H9 (cell line): ENCODE measurements around the gene EPHX1. TPM values are rescaled to one million over a fixed set of nuclear protein-coding genes. Genes with fewer than 3 reads are reported as not detected.
"Not testable (repeated sequence)": the region's sequence is repeated elsewhere in the genome, so short reads cannot be mapped to it uniquely, and the experiment has no call there.

Experiments used
- DNase-seq: peaks from one replicate; pipeline ENCODE4 v3.0.0-alpha.2; 2017
- H2AFZ ChIP-seq: one replicate; pipeline ENCODE4 v1.6.1; 2013; ENCODE audit warnings: mild to moderate bottlenecking, low read length, control low read depth, moderate library complexity
- H2AK5ac ChIP-seq: 2 replicates; pipeline ENCODE4 v1.6.1; 2013; ENCODE audit warnings: low read length, control low read depth, mixed read lengths; ENCODE audit not compliant: insufficient read length
- H2BK120ac ChIP-seq: one replicate; pipeline ENCODE4 v1.6.1; 2013; ENCODE audit warnings: low read depth, mild to moderate bottlenecking, low read length, control low read depth, inconsistent platforms; ENCODE audit not compliant: poor library complexity, severe bottlenecking
- H2BK12ac ChIP-seq: 2 replicates; pipeline ENCODE4 v1.6.1; 2013; ENCODE audit warnings: low read length, control low read depth, mixed read lengths, low read depth; ENCODE audit not compliant: insufficient read length
- H2BK15ac ChIP-seq: 2 replicates; pipeline ENCODE4 v1.6.1; 2013; ENCODE audit warnings: low read depth, low read length, control low read depth
- H2BK20ac ChIP-seq: one replicate; pipeline ENCODE4 v1.6.1; 2013; ENCODE audit warnings: low read depth, mild to moderate bottlenecking, low read length, control low read depth, inconsistent platforms; ENCODE audit not compliant: poor library complexity, severe bottlenecking
- H2BK5ac ChIP-seq: 2 replicates; pipeline ENCODE4 v1.6.1; 2013; ENCODE audit warnings: low read length, control low read depth, mixed read lengths; ENCODE audit not compliant: insufficient read length
- H3K14ac ChIP-seq: 2 replicates; pipeline ENCODE4 v1.6.1; 2013; ENCODE audit warnings: low read length, control low read depth; ENCODE audit not compliant: insufficient read depth
- H3K18ac ChIP-seq: 2 replicates; pipeline ENCODE4 v1.6.1; 2013; ENCODE audit warnings: low read depth, mild to moderate bottlenecking, mixed read lengths, low read length, control low read depth; ENCODE audit not compliant: insufficient read length
- H3K23ac ChIP-seq: 2 replicates; pipeline ENCODE4 v1.6.1; 2013; ENCODE audit warnings: low read length, control low read depth, mixed read lengths, low read depth; ENCODE audit not compliant: insufficient read length
- H3K23me2 ChIP-seq: 2 replicates; pipeline ENCODE4 v1.6.1; 2013; ENCODE audit warnings: low read depth, mild to moderate bottlenecking, mixed read lengths, low read length, control low read depth; ENCODE audit not compliant: insufficient read length, poor library complexity, severe bottlenecking
- H3K27ac ChIP-seq: 2 replicates; pipeline ENCODE4 v1.5.1; 2013; ENCODE audit warnings: low read length, control low read depth, mixed read lengths, low read depth; ENCODE audit not compliant: insufficient read length
- H3K27me3 ChIP-seq: 2 replicates; pipeline ENCODE4 v1.6.1; 2013; ENCODE audit warnings: low read length, control low read depth, inconsistent platforms; ENCODE audit not compliant: insufficient read depth
- H3K4ac ChIP-seq: 2 replicates; pipeline ENCODE4 v1.6.1; 2013; ENCODE audit warnings: low read depth, mild to moderate bottlenecking, control low read depth, inconsistent platforms, low read length, moderate library complexity
- H3K4me1 ChIP-seq: 2 replicates; pipeline ENCODE4 v1.6.1; 2013; ENCODE audit warnings: low read length, control low read depth, inconsistent platforms; ENCODE audit not compliant: insufficient read depth
- H3K4me2 ChIP-seq: 2 replicates; pipeline ENCODE4 v1.6.1; 2013; ENCODE audit warnings: low read length, control low read depth, mixed read lengths; ENCODE audit not compliant: insufficient read length, insufficient read depth
- H3K56ac ChIP-seq: 2 replicates; pipeline ENCODE4 v1.6.1; 2013; ENCODE audit warnings: low read depth, mild to moderate bottlenecking, mixed read lengths, low read length, control low read depth; ENCODE audit not compliant: insufficient read length
- H3K79me1 ChIP-seq: 2 replicates; pipeline ENCODE4 v1.6.1; 2013; ENCODE audit warnings: low read depth, mild to moderate bottlenecking, moderate library complexity, low read length, control low read depth, inconsistent platforms; ENCODE audit not compliant: insufficient read depth, poor library complexity, severe bottlenecking
- H3K79me2 ChIP-seq: 2 replicates; pipeline ENCODE4 v1.6.1; 2013; ENCODE audit warnings: low read length, control low read depth, inconsistent platforms; ENCODE audit not compliant: insufficient read depth
- H3K9ac ChIP-seq: 2 replicates; pipeline ENCODE4 v1.6.1; 2013; ENCODE audit warnings: low read length, control low read depth, mixed read lengths; ENCODE audit not compliant: insufficient read length; ENCODE audit errors: extremely low read depth
- H3K9me3 ChIP-seq: one replicate; pipeline ENCODE4 v1.6.1; 2013; ENCODE audit warnings: low read depth, low read length, inconsistent platforms; ENCODE audit not compliant: control insufficient read depth
- H3T11ph ChIP-seq: one replicate; pipeline ENCODE4 v1.6.1; 2013; ENCODE audit warnings: mild to moderate bottlenecking, low read length, control low read depth, inconsistent platforms
- H4K20me1 ChIP-seq: one replicate; pipeline ENCODE4 v1.6.1; 2013; ENCODE audit not compliant: control insufficient read depth, insufficient read length, insufficient read depth
- H4K5ac ChIP-seq: 2 replicates; pipeline ENCODE4 v1.6.1; 2013; ENCODE audit warnings: low read depth, mild to moderate bottlenecking, mixed read lengths, low read length, control low read depth; ENCODE audit not compliant: insufficient read length
- H4K8ac ChIP-seq: replicated peaks from 2 replicates; pipeline ENCODE4 v1.6.1; 2013; ENCODE audit warnings: low read length, control low read depth, mixed read lengths, low read depth; ENCODE audit not compliant: insufficient read length
- H4K91ac ChIP-seq: 2 replicates; pipeline ENCODE4 v1.6.1; 2013; ENCODE audit warnings: low read depth, mild to moderate bottlenecking, moderate library complexity, mixed read lengths, low read length, control low read depth; ENCODE audit not compliant: insufficient read length
- H3K27ac Mint-ChIP-seq, 3 experiments: 2 replicates in 2 of 3; 3 replicates in 1 of 3; pipeline ENCODE4 v1.8.0; 2020 to 2021; ENCODE audit warnings: mixed read lengths in 3 of 3, mild to moderate bottlenecking in 1 of 3, moderate library complexity in 1 of 3
- H3K27me3 Mint-ChIP-seq: 2 replicates; pipeline ENCODE4 v1.8.0; 2021; ENCODE audit warnings: low read depth, mild to moderate bottlenecking, moderate library complexity, mixed read lengths
- H3K36me3 Mint-ChIP-seq, 3 experiments: 2 replicates in 2 of 3; 3 replicates in 1 of 3; pipeline ENCODE4 v1.8.0; 2020 to 2021; ENCODE audit warnings: low read depth in 3 of 3, mixed read lengths in 3 of 3; ENCODE audit not compliant: insufficient read depth in 1 of 3
- H3K4me1 Mint-ChIP-seq, 2 experiments: 2 replicates each; pipeline ENCODE4 v1.8.0; 2020; ENCODE audit warnings: mixed read lengths in 2 of 2
- H3K4me3 Mint-ChIP-seq, 2 experiments: 2 replicates in 1 of 2; 3 replicates in 1 of 2; pipeline ENCODE4 v1.8.0; 2020 to 2021; ENCODE audit warnings: mild to moderate bottlenecking in 2 of 2, mixed read lengths in 2 of 2, moderate library complexity in 1 of 2
- H3K9me3 Mint-ChIP-seq, 2 experiments: 2 replicates in 1 of 2; 3 replicates in 1 of 2; pipeline ENCODE4 v1.8.0; 2020; ENCODE audit warnings: mild to moderate bottlenecking in 2 of 2, mixed read lengths in 2 of 2, moderate library complexity in 1 of 2
- CTCF ChIP-seq: fragments of 200-600 bp; sonication (generic); conservative IDR thresholded peaks from 3 replicates; pipeline ENCODE4 v1.8.0; 2021; ENCODE audit warnings: antibody characterized with exemption, mild to moderate bottlenecking
- WGBS: extraction: QIAGEN DNeasy Blood & Tissue Kit; methylation state at CpG from one replicate; pipeline ENCODE4 v1.1.7; 2013; ENCODE audit warnings: missing lambda C conversion rate, low lambda C conversion rate, mixed read lengths; ENCODE audit not compliant: insufficient read length; ENCODE audit errors: extremely low coverage; 5-methylcytosine and 5-hydroxymethylcytosine counted together
- total RNA-seq: library from RNA; stranded (reverse); gene quantifications from 2 replicates; pipeline ENCODE4 v1.2.1, GENCODE V29; 2021

The EPHX1 gene
- total RNA-seq, 1 experiment from 2014 or later, result 40.6 TPM

GRCh38 chr1:225806249-225806648, 3.7 kb upstream of the EPHX1 start:
- peaks cover 13% of the 10 kb centered on the region for H3K27me3 Mint-ChIP-seq
- Histone ChIP-seq H2BK5ac (no peak overlapping the region), H3K4ac (no peak overlapping the region), H2AK5ac (no peak overlapping the region), H3K56ac (no peak overlapping the region), H3K23me2 (no peaks in the 10 kb centered on the region), H4K5ac (no peak overlapping the region), H2BK20ac (no peak overlapping the region), H3K23ac (no peak overlapping the region), H2BK120ac (no peak overlapping the region), H3K79me1 (no peaks in the 10 kb centered on the region), H3K4me2 (no peak overlapping the region), H2AFZ (no peak overlapping the region), H3K27ac (no peak overlapping the region), H4K91ac (no peak overlapping the region), H3K14ac (no peak overlapping the region), H2BK12ac (no peak overlapping the region), H3T11ph (no peak overlapping the region), H3K79me2 (no peaks in the 10 kb centered on the region), H2BK15ac (no peak overlapping the region), H3K9me3 (no peaks in the 10 kb centered on the region), H3K18ac (no peak overlapping the region), H3K4me1 (no peaks in the 10 kb centered on the region), H3K9ac (no peak overlapping the region), H4K8ac (no peak overlapping the region), H4K20me1 (no peaks in the 10 kb centered on the region), H3K27me3 (no peaks in the 10 kb centered on the region)
- TF ChIP-seq CTCF, result no peak
- H3K4me1 Mint-ChIP-seq, result peaks cover 7 to 12% of the 10 kb centered on the region in 2 experiments
- DNase-seq, result no peak
- H3K9me3 Mint-ChIP-seq, result no peaks in the 10 kb centered on the region
- H3K4me3 Mint-ChIP-seq, result no peak overlapping the region
- H3K36me3 Mint-ChIP-seq, result peaks cover 0 to 2% (median 0%) of the 10 kb centered on the region in 3 experiments; a peak in 2 of 7 replicates
- no CpG with 5 or more reads among the region's 1 CpG for WGBS
- H3K27ac Mint-ChIP-seq, result no peak overlapping the region

GRCh38 chr1:225806736-225807135, 3.2 kb upstream of the EPHX1 start:
- H3K27ac ChIP-seq, H4K8ac ChIP-seq, H4K20me1 ChIP-seq, H2BK12ac ChIP-seq, H3K4me2 ChIP-seq, H3K9me3 ChIP-seq, H2AK5ac ChIP-seq, H2BK5ac ChIP-seq, H3K79me2 ChIP-seq, H2BK20ac ChIP-seq, DNase-seq, H3K9ac ChIP-seq, H3T11ph ChIP-seq, H4K5ac ChIP-seq, H3K23me2 ChIP-seq, H2BK15ac ChIP-seq, H3K56ac ChIP-seq, H3K27me3 ChIP-seq, H3K79me1 ChIP-seq, H2BK120ac ChIP-seq, H2AFZ ChIP-seq, H3K9me3 Mint-ChIP-seq, H3K4me1 ChIP-seq, H3K4ac ChIP-seq, H3K14ac ChIP-seq, H3K27ac Mint-ChIP-seq, H3K23ac ChIP-seq, H3K4me3 Mint-ChIP-seq, H3K36me3 Mint-ChIP-seq, H4K91ac ChIP-seq, H3K18ac ChIP-seq: not testable (repeated sequence)
- Mint-ChIP-seq H3K27me3 (peaks cover 13% of the 10 kb centered on the region), H3K4me1 (peaks cover 11 to 17% of the 10 kb centered on the region in 2 experiments)
- WGBS, result no CpG with 5 or more reads among the region's 3 CpGs
